ENCODE measurements around the gene TIMP2. TPM values are rescaled to one million over a fixed set of nuclear protein-coding genes. Genes with fewer than 3 reads are reported as not detected.
"Not testable (repeated sequence)": the region's sequence is repeated elsewhere in the genome, so short reads cannot be mapped to it uniquely, and the experiment has no call there.

TIMP2 gene
- total RNA-seq, 4 donors from 2014 or later = 119 to 399 (median 127) TPM

DNA sequence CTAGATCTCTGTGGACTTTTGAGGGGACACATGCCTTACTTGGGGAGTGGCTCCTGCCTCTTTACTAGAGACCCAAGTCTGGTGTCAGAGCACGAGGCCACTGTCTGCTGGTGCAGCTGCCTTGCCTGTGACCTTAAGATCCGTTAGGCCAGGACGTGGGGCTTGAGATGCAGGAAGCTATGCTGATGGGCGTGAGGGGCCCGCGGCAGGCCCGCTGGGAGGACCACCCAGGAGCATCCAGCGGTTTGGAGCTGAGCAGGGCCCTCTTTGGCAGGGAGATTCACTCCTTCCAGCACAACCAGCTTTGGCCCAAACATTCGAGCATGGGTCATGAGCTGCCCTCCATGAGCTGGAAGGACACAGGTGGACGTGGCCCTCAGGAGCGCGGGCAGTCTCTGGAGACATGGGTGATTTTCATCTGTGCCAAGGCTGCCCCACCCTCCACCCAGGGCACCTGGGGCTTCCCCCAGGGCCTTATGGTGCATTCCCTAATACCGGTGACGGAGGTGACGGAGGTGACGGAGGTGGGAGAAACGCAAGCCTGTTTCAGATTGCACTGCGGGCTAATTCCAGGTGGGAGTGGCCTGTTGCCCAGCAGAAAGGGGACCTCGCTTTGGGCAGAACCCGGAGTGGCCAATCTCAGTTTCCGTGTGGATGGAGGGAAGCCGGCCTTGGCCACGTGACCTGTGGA is 41.9 kb upstream of the TIMP2 start:
- DNase-seq = no peak

GRCh38 chr17:78966123-78966813 is 41.1 kb upstream of the TIMP2 start:
- Histone ChIP-seq H3K36me3 (no peaks in the 10 kb centered on the region), H3K4me1 (no peaks in the 10 kb centered on the region), H3K27ac (no peak overlapping the region), H3K9me3 (no peaks in the 10 kb centered on the region), H3K4me3 (no peak overlapping the region), H3K27me3 (no peaks in the 10 kb centered on the region)
- intact Hi-C loops (cut with DNase I; ENCODE audit: low total_unique reads) = no loop called here
- TF ChIP-seq CTCF (IDR thresholded peaks at IDR 0.05) = no peak
- TF ChIP-seq POLR2A (IDR thresholded peaks at IDR 0.05) = no peak
- DNase-seq = peak in 1 of 2 donors; percentile 44

More for the DNA sequence above, 41.9 kb upstream of the TIMP2 start:
- TF ChIP-seq CTCF (IDR thresholded peaks at IDR 0.05) (no peak), POLR2A (IDR thresholded peaks at IDR 0.05) (no peak)
- Histone ChIP-seq H3K9me3 (no peaks in the 10 kb centered on the region), H3K4me3 (no peak overlapping the region), H3K27me3 (no peaks in the 10 kb centered on the region), H3K4me1 (no peaks in the 10 kb centered on the region), H3K27ac (no peak overlapping the region), H3K36me3 (no peaks in the 10 kb centered on the region)
- intact Hi-C loops (cut with DNase I; ENCODE audit: low total_unique reads) = no loop called here

GRCh38 chr17:78965491-78965924 is 40.3 kb upstream of the TIMP2 start:
- Histone ChIP-seq H3K9me3 (no peaks in the 10 kb centered on the region), H3K4me1 (no peaks in the 10 kb centered on the region), H3K4me3 (no peak overlapping the region), H3K27ac (no peak overlapping the region), H3K27me3 (no peaks in the 10 kb centered on the region), H3K36me3 (no peaks in the 10 kb centered on the region)
- TF ChIP-seq CTCF (IDR thresholded peaks at IDR 0.05) = no peak
- intact Hi-C loops (cut with DNase I; ENCODE audit: low total_unique reads) = no loop called here
- no peak for DNase-seq

DNA sequence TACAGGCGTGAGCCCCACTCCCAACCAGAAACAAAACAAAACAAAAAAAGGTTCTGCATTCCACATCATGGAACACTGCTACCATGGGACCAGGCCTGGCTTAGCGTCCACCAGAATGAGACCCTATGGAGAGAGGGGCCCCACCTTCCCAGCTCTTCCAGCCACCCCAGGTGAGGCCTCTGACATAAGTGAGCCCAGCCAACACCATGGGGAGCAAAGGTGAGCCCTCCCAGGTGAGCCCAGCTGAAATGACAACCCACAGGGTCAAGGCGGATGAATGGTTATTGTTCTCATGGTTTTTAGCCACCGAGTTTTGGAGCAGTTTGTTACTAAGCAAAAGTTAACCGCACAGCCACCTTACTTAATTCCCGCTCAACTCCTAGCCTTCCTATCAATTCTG is 38.2 kb upstream of the TIMP2 start:
- DNase-seq = no peak
- Histone ChIP-seq H3K27me3 (no peaks in the 10 kb centered on the region), H3K4me1 (no peaks in the 10 kb centered on the region), H3K4me3 (no peak overlapping the region), H3K27ac (no peak overlapping the region), H3K36me3 (no peaks in the 10 kb centered on the region), H3K9me3 (no peaks in the 10 kb centered on the region)
- intact Hi-C loops (cut with DNase I; ENCODE audit: low total_unique reads) = no loop called here
- no peak for TF ChIP-seq POLR2A (IDR thresholded peaks at IDR 0.05)
- no peak for TF ChIP-seq CTCF (IDR thresholded peaks at IDR 0.05)

GRCh38 chr17:78962984-78963348 is 37.8 kb upstream of the TIMP2 start:
- intact Hi-C loops (cut with DNase I; ENCODE audit: low total_unique reads); H3K27me3 ChIP-seq; H3K9me3 ChIP-seq; H3K36me3 ChIP-seq; DNase-seq; H3K4me3 ChIP-seq; H3K27ac ChIP-seq; H3K4me1 ChIP-seq: not testable (repeated sequence)

Data from uterus (tissue), 4 donors.